HCEC 1CT (cell line): ENCODE measurements around the gene PTK7.

ENCODE experiments used
- DNase-seq: peaks from one replicate; pipeline ENCODE4 v3.0.0-alpha.2; 2017

Gene PTK7

GRCh38 chr6:43147691-43148477 lies 71.8 kb downstream of the PTK7 start:
- no peak for DNase-seq

DNA sequence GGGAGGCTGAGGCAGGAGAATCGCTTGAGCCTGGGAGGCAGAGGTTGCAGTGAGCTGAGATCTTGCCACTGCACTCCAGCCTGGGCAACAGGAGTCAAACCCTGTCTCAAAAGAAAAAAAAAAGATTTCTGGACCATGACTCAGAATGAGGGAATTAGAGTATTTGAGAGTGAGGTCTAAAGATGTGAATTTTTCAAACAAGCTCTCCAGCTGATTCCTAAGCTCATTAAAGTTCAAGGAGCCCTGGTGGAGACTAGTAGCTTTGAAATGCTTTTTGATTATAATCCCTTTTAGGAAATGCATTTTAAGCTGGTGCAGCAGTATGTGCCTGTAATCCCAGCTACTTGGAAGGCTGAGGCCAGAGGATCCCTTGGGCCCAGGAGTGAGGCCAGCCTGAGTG lies 73.2 kb downstream of the PTK7 start:
- peak; percentile 26 for DNase-seq

DNA sequence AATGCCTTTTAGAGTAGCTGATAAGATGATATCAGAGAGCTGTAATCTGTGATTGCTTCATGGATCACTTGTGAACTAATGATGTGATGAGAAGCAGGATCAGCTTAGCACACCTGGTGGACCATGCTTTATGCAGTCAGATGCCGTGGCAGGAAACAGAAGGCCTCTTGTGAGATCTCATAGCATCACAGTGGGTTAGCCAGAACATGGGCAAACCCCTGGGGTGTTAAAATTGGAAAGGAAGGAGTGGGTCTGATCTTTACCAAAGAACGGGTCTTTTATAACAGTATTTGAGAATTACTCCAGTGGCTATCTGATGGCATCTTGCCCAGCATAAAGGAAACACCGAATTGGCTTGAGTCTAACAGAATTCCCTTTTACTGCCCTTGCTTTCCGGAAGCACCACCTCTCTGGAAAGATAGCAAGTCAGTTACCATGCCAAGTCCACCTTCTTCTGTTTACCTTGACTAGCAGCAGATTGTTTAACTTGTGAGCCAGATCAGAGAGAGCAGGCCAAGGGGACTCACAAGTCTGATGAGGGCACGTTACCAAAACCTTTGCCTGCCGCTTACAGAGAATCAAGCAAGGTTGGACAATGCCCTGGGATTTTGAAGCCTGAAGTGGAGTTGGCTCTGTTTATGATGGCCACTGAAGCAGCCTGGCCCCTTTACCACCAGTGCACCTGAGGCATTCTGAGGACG lies 74.1 kb downstream of the PTK7 start:
- DNase-seq = no peak

DNA sequence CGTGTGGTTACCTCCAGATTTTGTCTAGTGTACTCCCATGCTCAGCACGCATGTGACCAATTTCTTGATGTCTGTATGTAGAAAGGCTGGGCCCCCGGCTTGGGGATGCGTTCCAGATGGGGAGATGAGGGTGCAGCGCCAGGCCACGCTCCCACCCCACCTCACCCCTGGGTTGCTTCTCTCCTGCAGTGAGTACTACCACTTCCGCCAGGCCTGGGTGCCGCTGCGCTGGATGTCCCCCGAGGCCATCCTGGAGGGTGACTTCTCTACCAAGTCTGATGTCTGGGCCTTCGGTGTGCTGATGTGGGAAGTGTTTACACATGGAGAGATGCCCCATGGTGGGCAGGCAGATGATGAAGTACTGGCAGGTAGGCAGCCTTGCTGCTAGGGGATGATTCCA lies 83.5 kb downstream of the PTK7 start:
- no peak for DNase-seq

- no peak for DNase-seq
Observed at GRCh38 chr6:43163899-43164298, 87.8 kb downstream of the PTK7 start.

GRCh38 chr6:43170417-43170930 lies 94.4 kb downstream of the PTK7 start:
- DNase-seq = peak; percentile 87

- peak; percentile 99 for DNase-seq
Observed at GRCh38 chr6:43170931-43171706, 95.0 kb downstream of the PTK7 start, which contains the start of gene SRF. Gene SRF (plus strand): TSS chr6:43171269. CDS start chr6:43171657, 388 bp downstream.

GRCh38 chr6:43171707-43172103 lies 95.6 kb downstream of the PTK7 start:
- DNase-seq = no peak

- DNase-seq = peak; percentile 34
Observed at GRCh38 chr6:43172104-43173007, 96.2 kb downstream of the PTK7 start.

GRCh38 chr6:43173591-43174262 lies 97.6 kb downstream of the PTK7 start:
- no peak for DNase-seq

DNA sequence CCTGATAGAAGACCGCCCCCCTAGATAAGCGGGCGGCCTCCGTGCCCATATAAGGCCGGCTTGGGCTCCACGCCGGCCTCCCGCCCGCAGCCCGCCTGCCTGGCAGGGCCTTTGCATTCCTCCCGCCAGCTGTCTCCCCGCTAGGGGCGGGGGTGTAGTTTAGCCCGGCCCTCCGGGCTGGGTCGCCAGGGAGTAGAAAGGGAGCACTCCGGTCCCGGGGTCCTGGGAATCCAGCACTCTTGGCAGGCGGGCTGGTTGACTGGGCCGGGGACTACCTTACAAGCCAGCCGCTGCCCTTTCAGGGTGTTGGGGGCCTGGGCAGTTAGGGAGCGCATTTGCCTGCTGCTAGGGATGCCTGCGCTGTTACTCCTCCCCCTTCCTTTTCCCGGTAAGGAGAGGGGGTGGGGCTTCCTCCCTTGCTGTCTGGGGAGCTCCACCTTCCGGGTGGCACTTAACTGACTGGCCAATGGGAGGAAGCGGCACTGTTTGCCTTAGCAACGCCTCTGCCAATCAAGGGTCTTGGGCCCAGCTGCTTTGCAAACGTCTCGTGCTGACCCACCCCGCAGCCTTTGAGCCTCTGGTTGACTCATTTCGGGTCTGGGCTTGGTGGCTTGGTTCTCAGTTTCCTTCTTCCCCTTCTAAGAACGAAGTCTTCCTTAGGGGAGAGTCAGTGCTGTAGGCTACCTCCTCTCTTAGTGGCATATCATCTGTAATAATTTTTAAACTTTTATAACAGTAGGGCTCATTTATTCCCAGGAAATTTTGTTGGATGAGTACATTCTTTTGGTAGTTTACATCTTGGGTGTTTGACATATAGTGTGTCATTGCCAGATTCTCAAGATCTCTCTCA lies 98.4 kb downstream of the PTK7 start:
- peak; percentile 99 for DNase-seq

DNA sequence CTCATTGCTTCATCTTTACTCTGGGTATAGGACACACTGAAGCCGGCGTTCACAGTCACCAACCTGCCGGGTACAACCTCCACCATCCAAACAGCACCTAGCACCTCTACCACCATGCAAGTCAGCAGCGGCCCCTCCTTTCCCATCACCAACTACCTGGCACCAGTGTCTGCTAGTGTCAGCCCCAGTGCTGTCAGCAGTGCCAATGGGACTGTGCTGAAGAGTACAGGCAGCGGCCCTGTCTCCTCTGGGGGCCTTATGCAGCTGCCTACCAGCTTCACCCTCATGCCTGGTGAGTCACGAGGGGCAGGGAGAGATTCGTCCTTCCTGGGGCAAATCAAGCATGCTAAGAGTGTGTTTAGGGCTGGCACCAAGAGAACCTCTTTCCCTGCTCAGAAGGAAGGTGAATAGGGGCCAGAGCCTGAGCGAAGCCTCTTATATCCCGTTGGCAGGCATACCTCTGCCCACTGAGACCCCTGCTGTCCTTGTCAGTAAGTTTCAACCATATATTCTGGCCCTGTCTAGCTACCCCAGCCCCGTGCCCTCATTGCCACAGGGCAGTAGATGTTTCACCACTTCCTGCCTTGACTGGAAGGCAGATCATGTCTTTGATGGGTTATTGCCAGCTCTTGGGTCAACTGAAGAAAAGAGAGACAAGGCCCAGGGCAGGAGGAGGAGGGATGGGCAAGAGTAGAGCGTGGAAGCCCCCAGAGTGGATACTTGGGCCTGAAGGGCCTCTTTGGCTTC lies 99.7 kb downstream of the PTK7 start:
- DNase-seq = no peak

DNA sequence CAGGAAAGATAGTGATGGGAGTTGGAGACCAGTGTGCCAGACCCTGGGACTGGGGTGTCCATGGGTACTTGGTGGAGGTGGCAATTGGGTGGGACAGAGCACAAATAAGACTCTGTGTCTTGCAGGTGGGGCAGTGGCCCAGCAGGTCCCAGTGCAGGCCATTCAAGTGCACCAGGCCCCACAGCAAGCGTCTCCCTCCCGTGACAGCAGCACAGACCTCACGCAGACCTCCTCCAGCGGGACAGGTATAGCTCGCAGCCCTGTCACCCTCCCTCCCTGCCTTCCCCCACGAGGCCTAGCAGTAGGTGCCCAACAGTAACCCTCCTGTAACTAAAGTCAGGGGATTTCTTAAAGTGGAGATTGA lies 100.3 kb downstream of the PTK7 start:
- no peak for DNase-seq

DNA sequence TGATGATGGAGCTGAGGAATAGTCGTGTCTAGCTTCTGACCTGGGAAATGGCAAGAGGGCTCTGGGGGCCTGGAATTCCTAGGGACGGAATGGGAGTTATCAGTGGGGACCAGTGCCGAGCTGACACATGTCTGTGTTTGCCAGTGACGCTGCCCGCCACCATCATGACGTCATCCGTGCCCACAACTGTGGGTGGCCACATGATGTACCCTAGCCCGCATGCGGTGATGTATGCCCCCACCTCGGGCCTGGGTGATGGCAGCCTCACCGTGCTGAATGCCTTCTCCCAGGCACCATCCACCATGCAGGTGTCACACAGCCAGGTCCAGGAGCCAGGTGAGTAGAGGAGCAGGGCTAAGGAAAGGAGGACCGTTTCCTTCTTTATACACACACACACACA lies 102.0 kb downstream of the PTK7 start:
- DNase-seq = no peak

GRCh38 chr6:43178951-43179830 lies 103.1 kb downstream of the PTK7 start:
- no peak for DNase-seq

DNA sequence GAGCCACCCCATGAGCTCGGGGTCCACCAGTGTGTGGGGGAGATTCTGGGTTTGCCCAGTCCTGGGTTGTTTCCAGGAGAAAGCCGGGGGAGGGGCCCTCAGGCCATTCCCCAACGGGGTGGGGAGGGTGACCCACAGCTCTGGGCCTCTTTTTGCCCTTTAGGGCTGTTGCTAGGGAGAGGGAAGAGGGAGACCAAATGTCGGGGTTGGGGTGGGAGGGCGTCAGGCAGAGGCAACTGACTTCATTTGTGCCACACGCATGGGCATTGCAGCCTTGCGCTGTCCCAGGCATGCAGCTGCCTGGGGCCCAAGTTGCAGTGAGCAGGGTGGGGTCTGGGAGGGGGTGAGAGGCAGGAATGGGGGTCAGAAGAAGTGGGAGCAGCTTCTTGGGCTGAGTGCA lies 103.9 kb downstream of the PTK7 start:
- DNase-seq = no peak

DNA sequence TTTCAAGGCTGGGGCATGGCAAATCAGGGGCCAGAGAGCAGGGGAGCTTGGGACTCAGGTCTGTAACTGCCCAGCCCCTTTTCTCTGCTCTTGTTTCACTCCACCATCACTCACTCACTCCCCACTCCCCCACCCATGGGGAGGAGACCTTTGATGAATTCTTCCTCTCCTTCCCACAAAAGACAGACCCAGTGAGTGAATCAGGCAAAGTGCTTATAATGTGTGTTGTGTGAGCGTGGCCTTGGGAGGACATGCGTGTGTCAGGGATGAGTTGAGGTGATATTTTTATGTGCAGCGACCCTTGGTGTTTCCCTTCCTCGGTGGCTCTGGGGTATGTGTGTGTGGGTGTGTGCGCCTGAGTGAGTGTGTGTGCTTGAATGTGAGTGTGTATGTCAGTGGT lies 104.9 kb downstream of the PTK7 start:
- DNase-seq = no peak

- peak; percentile 20 for DNase-seq
Observed at GRCh38 chr6:43181621-43181941, 105.5 kb downstream of the PTK7 start.
